ENCODE results near the gene TEX52.

The TEX52 gene

DNA sequence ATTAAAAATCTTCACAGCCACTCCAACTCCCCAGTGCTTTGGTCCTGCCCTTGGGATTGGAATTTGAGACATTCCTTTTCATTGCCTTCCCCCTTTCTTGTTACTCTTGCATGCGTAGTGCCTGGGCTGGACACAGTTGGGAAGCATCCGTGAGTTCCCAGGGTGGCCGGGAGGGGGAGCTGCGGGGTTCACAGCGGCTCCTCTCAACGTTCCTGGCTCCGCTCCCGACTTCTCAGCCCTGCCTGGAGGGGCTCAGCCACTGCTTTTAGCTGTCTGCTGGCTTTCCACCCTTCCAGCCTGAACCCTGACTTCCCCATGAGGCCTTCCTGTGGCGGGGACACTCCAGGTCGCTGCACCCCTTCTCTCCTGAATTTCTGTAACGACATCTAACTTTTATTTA, 3.2 kb downstream of the TEX52 start:
- H3K4me1 Mint-ChIP-seq: no peaks in the 10 kb centered on the region
- ATAC-seq (peak; percentile 68), DNase-seq (ENCODE audit: low spot score in 2 of 2) (peak; percentile 30 to 66)
- no peak overlapping the region for H3K4me3 Mint-ChIP-seq
- H3K27ac Mint-ChIP-seq: no peak overlapping the region
- H3K9me3 Mint-ChIP-seq: no peaks in the 10 kb centered on the region
- H3K36me3 Mint-ChIP-seq: peaks cover 22% of the 10 kb centered on the region

DNA sequence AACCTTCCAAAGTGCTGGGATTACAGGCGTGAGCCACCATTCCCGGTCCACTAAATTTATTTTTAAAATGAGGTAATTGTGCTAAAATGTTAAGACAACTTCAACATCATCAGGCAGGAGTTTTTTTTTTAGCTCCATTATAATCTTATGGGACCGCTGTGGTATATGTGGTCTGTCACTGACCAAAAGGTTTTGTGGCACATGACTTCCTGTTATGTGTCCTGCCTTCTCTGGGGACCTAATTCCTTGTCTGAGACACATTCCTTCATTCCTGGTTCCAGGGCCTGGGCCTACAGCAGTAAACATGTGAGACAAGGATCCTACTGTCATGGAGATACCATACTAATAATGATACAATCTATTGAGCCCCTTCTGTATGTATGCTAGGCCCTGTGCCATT, 4.9 kb downstream of the TEX52 start:
- H3K4me3 Mint-ChIP-seq: no peak overlapping the region
- peaks cover 15% of the 10 kb centered on the region for H3K36me3 Mint-ChIP-seq
- H3K9me3 Mint-ChIP-seq: no peaks in the 10 kb centered on the region
- H3K4me1 Mint-ChIP-seq: no peaks in the 10 kb centered on the region
- no peak for DNase-seq (ENCODE audit: low spot score in 2 of 2)
- no peak for ATAC-seq
- H3K27ac Mint-ChIP-seq: no peak overlapping the region

DNA sequence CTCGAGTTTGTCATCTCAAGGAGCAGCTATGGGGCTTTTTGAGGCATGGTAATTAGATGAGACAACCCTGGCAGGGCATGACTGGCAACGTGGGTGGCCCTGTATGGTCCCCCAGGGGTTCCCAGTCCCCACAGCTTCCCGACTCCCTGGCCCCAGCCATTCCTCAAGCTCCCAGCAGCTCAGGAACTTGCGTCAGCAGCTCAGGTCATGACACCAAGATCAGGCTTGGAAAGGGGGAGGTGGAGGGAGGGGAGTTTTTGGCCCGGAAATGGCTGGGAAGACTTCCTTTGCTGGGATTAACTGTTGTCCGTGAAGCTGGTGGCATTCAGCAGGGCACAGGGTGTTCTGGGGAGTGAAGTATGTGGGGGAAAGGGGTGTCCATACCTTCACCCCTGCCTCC, 11.6 kb downstream of the TEX52 start:
- H3K4me3 Mint-ChIP-seq: no peak overlapping the region
- peak overlapping the region; percentile 74 for H3K27ac Mint-ChIP-seq
- no peak for ATAC-seq
- peaks cover 22% of the 10 kb centered on the region for H3K36me3 Mint-ChIP-seq
- DNase-seq (ENCODE audit: low spot score in 2 of 2): no peak
- peaks cover 5% of the 10 kb centered on the region for H3K4me1 Mint-ChIP-seq
- H3K9me3 Mint-ChIP-seq: no peaks in the 10 kb centered on the region

DNA sequence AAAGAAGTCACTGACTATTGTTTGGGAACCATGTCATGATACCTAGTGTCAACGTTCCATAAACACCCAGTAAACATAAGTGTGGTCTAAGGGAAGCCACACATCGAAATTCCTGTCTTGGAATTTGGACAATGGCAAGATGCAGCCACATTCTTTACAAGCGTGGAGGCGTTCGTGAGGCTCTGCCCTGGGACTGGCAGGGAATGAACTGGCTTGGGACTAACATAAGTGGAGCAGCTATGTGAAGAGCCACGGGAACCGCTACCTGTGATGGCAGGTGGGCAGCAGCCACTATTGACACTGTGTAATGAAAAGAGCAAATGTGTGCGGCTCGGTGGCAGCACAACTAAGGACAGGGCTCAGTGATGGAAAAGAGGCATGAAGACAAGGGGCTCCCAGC, 12.1 kb downstream of the TEX52 start:
- peaks cover 27% of the 10 kb centered on the region for H3K36me3 Mint-ChIP-seq
- H3K4me1 Mint-ChIP-seq: peaks cover 5% of the 10 kb centered on the region
- no peak for ATAC-seq
- peak overlapping the region; percentile 74 for H3K27ac Mint-ChIP-seq
- H3K4me3 Mint-ChIP-seq: no peak overlapping the region
- H3K9me3 Mint-ChIP-seq: no peaks in the 10 kb centered on the region
- DNase-seq (ENCODE audit: low spot score in 2 of 2): no peak

DNA sequence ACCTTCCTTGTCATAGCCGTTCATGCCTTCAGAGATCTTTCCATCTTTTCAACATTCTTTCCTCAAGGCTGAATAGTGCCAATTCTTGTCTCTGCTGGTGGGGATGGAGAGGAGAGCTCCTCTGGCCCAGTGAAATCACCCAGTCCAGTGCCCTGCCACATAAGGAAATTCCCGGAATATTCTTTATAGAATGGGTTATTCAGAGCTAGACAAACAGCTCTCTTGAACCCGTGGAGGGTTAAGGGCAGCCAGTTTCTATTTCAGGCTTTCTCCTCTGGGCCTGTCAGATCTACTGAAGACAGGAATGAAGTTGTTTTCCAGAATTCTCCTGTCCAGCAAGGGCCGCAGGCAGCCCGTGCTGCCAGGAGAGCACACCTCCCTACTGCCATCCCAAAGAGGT, 13.9 kb downstream of the TEX52 start:
- ATAC-seq (no peak), DNase-seq (ENCODE audit: low spot score in 2 of 2) (no peak)
- peaks cover 44% of the 10 kb centered on the region for H3K36me3 Mint-ChIP-seq
- no peaks in the 10 kb centered on the region for H3K9me3 Mint-ChIP-seq
- H3K27ac Mint-ChIP-seq: peak overlapping the region; percentile 55
- H3K4me1 Mint-ChIP-seq: peaks cover 5% of the 10 kb centered on the region
- H3K4me3 Mint-ChIP-seq: no peak overlapping the region

DNA sequence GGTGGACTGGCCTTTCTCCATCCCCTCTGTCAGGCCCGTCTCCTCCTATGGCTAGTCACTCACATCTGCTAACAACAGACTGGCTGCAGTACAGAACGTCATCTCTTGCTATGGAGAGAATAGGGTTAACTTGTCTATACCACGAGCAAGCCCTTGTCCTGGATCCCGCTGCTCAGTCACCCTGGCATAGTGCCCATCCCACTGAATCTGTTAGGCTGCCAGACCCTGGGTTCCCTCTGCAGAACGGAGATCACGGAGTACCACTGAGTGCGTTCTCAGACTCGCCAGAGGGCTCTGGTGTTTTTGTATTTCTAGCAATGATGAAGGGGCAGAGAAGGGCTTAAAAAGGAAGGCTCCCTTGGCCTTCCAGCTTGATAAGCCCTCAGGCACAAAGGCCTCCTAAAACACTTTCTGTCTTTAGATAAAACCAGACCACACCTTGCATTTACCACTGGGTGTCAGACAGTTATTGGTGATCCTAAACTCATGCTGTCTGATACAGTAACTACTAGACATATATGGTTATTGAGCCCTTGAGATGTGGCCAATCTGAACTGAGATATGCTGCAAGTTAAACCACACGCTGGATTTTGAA, 15.7 kb downstream of the TEX52 start:
- Mint-ChIP-seq H3K9me3 (no peaks in the 10 kb centered on the region), H3K36me3 (peaks cover 55% of the 10 kb centered on the region), H3K4me1 (peaks cover 5% of the 10 kb centered on the region), H3K27ac (no peak overlapping the region), H3K4me3 (no peak overlapping the region)
- no peak for DNase-seq (ENCODE audit: low spot score in 2 of 2)
- no peak for ATAC-seq

DNA sequence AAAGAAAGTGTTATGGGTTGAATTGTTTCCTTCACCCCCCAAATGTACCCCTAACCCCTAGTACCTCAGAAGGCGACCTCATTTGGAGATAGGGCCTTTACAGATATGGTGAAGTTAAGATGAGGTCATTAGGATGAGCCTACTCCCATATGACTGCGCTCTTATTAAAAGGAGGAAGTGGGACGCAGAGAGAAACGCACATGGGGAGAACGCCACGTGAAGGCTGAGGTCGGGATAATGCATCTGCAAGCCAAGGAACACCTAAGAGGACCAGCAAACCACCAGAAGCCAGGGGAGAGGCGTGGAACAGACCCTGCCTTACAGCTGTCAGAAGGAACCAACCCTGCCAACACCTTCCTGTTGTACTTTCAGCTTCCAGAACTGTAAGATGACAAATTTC, 20.3 kb downstream of the TEX52 start:
- ATAC-seq: no peak
- Mint-ChIP-seq H3K9me3 (no peaks in the 10 kb centered on the region), H3K36me3 (peaks cover 45% of the 10 kb centered on the region), H3K4me3 (no peak overlapping the region), H3K27ac (no peak overlapping the region), H3K4me1 (peaks cover 12% of the 10 kb centered on the region)
- DNase-seq (ENCODE audit: low spot score in 2 of 2): no peak

DNA sequence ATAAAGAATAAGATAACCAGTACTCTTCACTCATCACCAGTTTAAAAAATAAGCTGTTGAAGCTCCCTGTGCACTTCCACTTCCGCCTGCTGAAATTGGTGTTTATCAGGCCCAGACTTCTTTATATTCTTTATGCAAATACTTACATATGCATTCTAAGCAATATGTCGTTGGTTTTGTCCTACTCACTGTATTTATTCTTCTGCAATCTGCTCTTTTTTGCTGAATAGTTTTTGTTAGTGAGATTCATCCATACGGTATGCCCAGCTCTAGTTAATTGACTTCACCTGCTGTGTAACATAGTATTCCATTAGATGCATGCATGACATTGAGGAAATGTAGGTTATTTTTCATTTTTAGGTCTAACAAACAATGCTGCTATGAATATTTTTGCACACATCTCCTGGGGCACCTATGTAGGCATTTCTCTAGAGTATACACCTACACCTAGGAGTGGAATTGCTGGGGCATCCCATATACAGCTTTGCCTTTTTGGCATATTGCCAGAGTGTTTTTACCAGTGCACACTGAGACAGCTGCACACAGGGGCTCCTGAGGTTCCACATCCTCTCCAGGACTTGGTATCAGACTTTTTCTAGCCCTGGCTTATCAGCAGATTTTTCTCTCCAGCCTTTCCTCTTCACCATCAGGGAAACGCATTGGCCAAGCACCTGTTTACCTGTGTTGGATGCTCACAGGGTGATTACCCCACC, 21.0 kb downstream of the TEX52 start:
- DNase-seq (ENCODE audit: low spot score in 2 of 2) (no peak), ATAC-seq (no peak)
- Mint-ChIP-seq H3K4me3 (no peak overlapping the region), H3K4me1 (peaks cover 12% of the 10 kb centered on the region), H3K27ac (no peak overlapping the region), H3K9me3 (no peaks in the 10 kb centered on the region), H3K36me3 (peaks cover 40% of the 10 kb centered on the region)

DNA sequence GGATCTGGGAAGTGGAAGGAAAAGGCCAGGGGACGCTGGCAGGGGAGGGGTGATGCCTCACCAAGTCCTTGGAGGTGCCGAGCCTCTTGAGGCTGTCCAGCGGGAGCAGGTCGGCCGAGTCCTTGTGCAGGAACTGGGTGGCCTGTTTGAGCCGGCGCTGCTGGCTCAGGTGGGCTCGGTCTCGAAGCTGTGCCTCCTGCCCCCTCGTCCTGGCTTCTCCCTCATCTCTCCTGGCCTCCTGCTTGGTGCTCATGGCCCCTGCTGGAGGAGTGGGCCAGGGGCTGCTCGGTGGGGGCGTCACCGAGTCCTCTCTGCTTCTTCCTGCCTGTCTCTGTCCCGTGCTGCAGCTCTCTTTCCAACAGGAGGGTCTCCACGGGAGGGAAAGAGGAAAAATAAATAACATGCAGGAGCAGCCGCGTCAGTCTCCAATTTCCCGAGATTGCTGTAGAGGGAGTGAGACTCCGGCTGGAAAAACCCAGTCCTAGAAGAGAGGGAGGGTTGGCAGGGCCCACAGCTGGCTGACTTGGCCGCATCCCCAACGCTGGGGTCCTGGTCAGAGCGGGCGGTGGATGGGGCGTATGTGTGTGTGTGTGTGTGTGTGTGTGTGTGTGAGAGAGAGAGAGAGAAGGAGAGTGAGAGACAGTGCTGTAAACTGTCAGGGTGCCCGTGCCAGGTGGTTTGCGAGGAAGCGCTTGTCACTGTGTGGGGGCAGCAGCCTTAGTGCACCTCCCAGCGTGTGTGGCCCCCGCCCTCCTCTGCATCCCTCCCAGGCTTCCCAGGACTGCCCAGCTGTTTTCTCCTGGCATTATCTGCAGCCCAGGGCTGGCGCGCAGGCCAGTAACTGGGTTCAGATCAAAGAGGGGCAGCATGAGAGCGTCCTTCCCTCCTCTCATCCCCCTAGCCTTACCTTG, 22.0 kb downstream of the TEX52 start, which contains the start of gene NRIP2:
TSS of gene NRIP2 (minus strand) at position 455 of the 911 bp plus-strand sequence. CDS start at position 403, 52 bp downstream.
- H3K4me1 Mint-ChIP-seq: peaks cover 12% of the 10 kb centered on the region
- no peak for DNase-seq (ENCODE audit: low spot score in 2 of 2)
- peak within 1 kb of the TSS; percentile 50 for H3K27ac Mint-ChIP-seq
- no peak for ATAC-seq
- H3K36me3 Mint-ChIP-seq: peaks cover 39% of the 10 kb centered on the region
- no peaks in the 10 kb centered on the region for H3K9me3 Mint-ChIP-seq
- no peak within 1 kb of the TSS for H3K4me3 Mint-ChIP-seq

DNA sequence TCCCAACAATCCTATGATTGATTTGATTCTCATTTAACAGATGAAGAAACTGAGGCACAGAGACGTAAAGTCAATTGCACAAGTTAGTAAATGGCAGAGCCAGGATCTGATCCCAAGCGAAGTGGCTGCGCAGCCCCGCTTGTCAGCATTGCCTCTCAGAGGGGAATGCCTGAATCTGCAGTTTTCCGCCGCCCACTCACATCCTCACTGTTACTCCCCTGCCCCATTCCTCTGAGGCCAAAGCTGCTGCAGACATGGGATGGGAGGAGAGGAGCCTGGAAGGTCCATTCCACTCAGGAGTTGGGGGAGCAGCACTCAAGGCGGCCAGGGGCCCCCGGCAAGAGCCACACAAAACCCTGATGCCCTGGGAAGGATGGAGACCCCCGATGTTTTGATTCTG, 23.0 kb downstream of the TEX52 start:
- H3K4me3 Mint-ChIP-seq: no peak overlapping the region
- H3K27ac Mint-ChIP-seq: peak overlapping the region; percentile 50
- H3K9me3 Mint-ChIP-seq: no peaks in the 10 kb centered on the region
- DNase-seq (ENCODE audit: low spot score in 2 of 2) (no peak), ATAC-seq (no peak)
- H3K36me3 Mint-ChIP-seq: peaks cover 39% of the 10 kb centered on the region
- H3K4me1 Mint-ChIP-seq: peaks cover 12% of the 10 kb centered on the region

DNA sequence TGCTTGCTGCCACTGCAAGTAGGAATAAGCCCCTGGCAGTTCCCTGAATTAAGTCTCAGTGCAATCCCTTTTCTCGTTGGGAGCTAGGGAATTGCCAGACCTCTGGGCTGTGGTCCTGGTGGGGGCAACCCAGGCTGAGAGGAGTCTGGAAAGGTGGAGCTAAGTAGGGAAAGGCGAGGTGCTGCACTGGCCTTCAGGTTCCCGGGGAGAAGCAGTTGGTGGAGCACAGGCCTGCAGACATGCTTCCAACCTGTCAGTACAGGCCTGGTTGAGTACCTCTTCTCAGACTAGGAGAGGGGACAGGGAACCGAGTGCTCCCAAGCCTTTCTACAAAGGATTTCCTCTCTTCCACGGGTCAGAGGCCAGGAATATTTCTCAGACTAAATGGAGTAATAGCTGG, 23.5 kb downstream of the TEX52 start:
- no peak overlapping the region for H3K4me3 Mint-ChIP-seq
- DNase-seq (ENCODE audit: low spot score in 2 of 2) (no peak), ATAC-seq (no peak)
- H3K4me1 Mint-ChIP-seq: peaks cover 12% of the 10 kb centered on the region
- no peak overlapping the region for H3K27ac Mint-ChIP-seq
- H3K9me3 Mint-ChIP-seq: no peaks in the 10 kb centered on the region
- peaks cover 39% of the 10 kb centered on the region for H3K36me3 Mint-ChIP-seq

DNA sequence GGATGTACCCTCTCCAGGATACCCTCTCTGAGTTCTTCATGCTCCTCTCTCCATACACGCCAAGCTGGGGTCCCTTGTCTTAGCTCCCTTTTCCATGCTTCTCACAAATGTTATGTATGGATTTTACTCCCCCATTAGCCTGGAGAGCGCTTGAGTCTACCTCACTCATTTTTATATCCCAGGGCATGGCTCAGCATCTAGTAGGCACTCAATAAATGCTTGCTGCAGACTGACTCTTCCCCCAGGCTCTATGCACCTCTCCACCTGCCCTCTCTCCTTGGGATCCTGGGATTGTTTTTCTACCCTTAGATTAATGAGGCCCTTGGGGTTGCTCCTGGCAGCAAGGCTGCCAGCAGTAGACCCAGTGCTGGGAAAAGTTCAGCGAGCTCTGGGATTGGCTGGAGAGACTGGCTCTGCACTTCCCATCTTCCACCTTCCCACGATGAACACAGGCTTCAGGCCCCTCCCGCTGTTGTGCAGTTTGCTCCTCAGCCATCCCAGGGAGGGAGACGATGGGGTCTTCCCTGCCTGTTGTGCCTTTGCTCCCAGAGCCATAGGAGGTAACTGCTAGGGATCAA, 24.2 kb downstream of the TEX52 start:
- peaks cover 43% of the 10 kb centered on the region for H3K36me3 Mint-ChIP-seq
- peaks cover 12% of the 10 kb centered on the region for H3K4me1 Mint-ChIP-seq
- DNase-seq (ENCODE audit: low spot score in 2 of 2) (no peak), ATAC-seq (no peak)
- H3K27ac Mint-ChIP-seq: peak overlapping the region; percentile 84
- H3K9me3 Mint-ChIP-seq: no peaks in the 10 kb centered on the region
- no peak overlapping the region for H3K4me3 Mint-ChIP-seq

DNA sequence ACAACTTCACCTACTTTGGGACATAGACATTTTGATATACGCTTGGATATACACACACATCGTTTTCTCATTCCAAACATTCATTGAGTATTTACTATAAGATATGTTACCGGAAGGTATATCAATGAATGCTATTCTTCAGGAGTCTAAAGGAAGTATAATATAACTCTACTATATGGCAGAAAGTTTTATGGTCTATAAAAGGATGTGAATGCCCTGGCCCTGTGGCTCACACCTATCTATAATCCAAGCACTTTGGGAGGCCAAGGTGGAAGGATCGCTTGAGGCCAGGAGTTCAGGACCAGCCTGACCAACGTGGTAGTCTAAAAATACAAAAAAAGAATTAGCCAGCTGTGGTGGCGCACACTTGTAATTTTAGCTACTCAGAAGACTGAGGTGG, 27.6 kb downstream of the TEX52 start:
- Mint-ChIP-seq H3K9me3 (no peaks in the 10 kb centered on the region), H3K27ac (peak overlapping the region; percentile 20), H3K36me3 (peaks cover 64% of the 10 kb centered on the region), H3K4me1 (no peaks in the 10 kb centered on the region), H3K4me3 (no peak overlapping the region)
- no peak for DNase-seq (ENCODE audit: low spot score in 2 of 2)
- ATAC-seq: no peak

DNA sequence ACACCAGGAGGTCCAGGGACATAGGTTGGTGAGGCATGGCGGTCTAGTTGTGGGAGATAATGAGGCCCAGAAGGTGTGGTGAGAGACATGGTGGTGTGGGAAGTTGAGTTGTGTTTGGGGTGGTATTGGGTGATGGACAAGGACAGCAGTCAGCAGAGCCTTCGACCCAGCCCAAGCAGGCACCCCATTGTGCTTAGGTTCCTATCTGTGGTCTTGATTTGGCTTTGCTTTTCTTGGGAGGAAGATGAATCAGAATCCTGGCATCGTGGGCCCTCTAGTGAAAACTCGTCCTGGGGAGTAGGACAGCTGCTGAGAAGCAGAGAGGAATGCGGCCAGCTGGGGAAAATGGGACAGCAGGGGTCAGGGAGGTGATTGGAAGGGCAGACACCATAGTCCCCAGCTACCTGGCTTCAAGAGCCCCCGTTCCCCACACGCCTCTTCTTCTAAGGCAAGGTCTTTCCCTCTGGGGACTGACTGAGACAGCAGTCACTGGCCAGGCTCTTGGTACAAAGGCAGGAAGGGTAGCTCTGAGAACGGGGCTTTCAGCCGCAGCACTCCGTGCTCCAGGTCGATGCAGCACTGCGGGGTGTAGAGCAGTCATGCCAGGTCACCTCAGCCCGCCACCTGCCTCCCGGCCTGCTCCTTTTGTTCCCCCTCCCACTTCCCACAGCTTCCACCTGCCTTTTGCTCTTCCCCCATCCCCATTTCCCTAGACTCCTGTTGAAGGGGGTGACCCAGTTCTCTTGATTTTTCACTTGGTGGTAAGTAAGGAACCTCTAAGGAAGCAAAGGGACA, 29.9 kb downstream of the TEX52 start:
- H3K4me1 Mint-ChIP-seq: no peaks in the 10 kb centered on the region
- H3K4me3 Mint-ChIP-seq: no peak overlapping the region
- peak overlapping the region; percentile 27 for H3K27ac Mint-ChIP-seq
- peaks cover 87% of the 10 kb centered on the region for H3K36me3 Mint-ChIP-seq
- no peak for DNase-seq (ENCODE audit: low spot score in 2 of 2)
- no peaks in the 10 kb centered on the region for H3K9me3 Mint-ChIP-seq
- ATAC-seq: no peak

DNA sequence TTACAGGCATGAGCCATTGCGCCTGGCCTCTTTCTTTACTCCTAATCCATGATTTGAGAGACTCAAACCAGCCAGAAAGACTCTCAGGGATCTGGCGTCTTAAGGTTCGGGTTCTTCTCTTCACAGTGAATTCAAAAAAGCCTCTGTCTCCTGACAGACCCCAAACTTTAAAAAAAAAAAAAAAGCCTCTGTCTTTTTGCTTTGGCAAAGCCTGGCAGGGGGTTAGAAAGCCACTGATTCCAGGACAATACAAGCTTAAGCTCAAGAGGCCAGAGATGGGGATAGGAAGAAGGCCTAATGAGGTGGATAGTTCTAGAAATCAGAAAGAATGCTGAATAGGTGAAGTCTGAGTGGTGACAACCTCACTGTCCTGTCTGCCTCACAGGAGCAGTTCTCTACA, 30.8 kb downstream of the TEX52 start:
- H3K4me1 Mint-ChIP-seq: no peaks in the 10 kb centered on the region
- peaks cover 96% of the 10 kb centered on the region for H3K36me3 Mint-ChIP-seq
- no peak overlapping the region for H3K27ac Mint-ChIP-seq
- ATAC-seq: no peak
- no peak overlapping the region for H3K4me3 Mint-ChIP-seq
- H3K9me3 Mint-ChIP-seq: no peaks in the 10 kb centered on the region
- DNase-seq (ENCODE audit: low spot score in 2 of 2): no peak

Data from stimulated activated effector memory CD8-positive, alpha-beta T cell treated with anti-CD3 and anti-CD28 coated beads, Interleukin-12 subunit alpha, Interleukin-12 subunit beta, amount 100 ng/mL, for 72 hours (primary cell).